OCI-LY1 (cell line): ENCODE data around the gene IFNGR1.

Experiments used
- H2AFZ ChIP-seq: fragments of 200-600 bp; sonication (generic), shearing (Covaris generic); 2 replicates; pipeline ENCODE4 v1.6.0; 2014; ENCODE audit warnings: antibody characterized with exemption, mild to moderate bottlenecking, low read length
- H3F3A ChIP-seq: fragments of 200-600 bp; sonication (generic), shearing (Covaris generic); 2 replicates; pipeline ENCODE4 v1.6.0; 2014; ENCODE audit warnings: mild to moderate bottlenecking, antibody characterized with exemption, low read length, moderate library complexity; ENCODE audit not compliant: insufficient read depth
- H3K27ac ChIP-seq: fragments of 200-600 bp; sonication (generic); 2 replicates; pipeline ENCODE4 v1.5.1; 2014; ENCODE audit warnings: low read length, mixed run types, mild to moderate bottlenecking, low read depth; ENCODE audit not compliant: poor library complexity, severe bottlenecking
- H3K27me3 ChIP-seq: fragments of 200-600 bp; sonication (generic); 2 replicates; pipeline ENCODE4 v1.6.0; 2014; ENCODE audit warnings: antibody characterized with exemption, mild to moderate bottlenecking, low read length, moderate library complexity; ENCODE audit not compliant: insufficient read depth
- H3K36me3 ChIP-seq: fragments of 200-600 bp; sonication (generic); 2 replicates; pipeline ENCODE4 v1.6.1; 2014; ENCODE audit warnings: mild to moderate bottlenecking, antibody characterized with exemption, low read length, moderate library complexity, mixed read lengths; ENCODE audit not compliant: insufficient read depth
- H3K4me1 ChIP-seq: fragments of 200-600 bp; sonication (generic); 2 replicates; pipeline ENCODE4 v1.5.1; 2014; ENCODE audit warnings: mild to moderate bottlenecking, low read length, moderate library complexity; ENCODE audit not compliant: insufficient read depth, severe bottlenecking
- H3K4me2 ChIP-seq: fragments of 200-600 bp; sonication (generic), shearing (Covaris generic); 2 replicates; pipeline ENCODE4 v1.6.1; 2014; ENCODE audit warnings: low read length
- H3K4me3 ChIP-seq: fragments of 200-600 bp; sonication (generic); 2 replicates; pipeline ENCODE4 v1.5.1; 2014; ENCODE audit warnings: low read length, low read depth, mild to moderate bottlenecking, mixed read lengths; ENCODE audit not compliant: poor library complexity, severe bottlenecking
- H3K79me2 ChIP-seq: fragments of 200-600 bp; shearing (Covaris generic); 2 replicates; pipeline ENCODE4 v1.6.1; 2016; ENCODE audit warnings: mixed run types, low read length, mixed read lengths; ENCODE audit not compliant: insufficient read depth
- H3K9ac ChIP-seq: fragments of 200-600 bp; sonication (generic), shearing (Covaris generic); 2 replicates; pipeline ENCODE4 v1.6.1; 2014; ENCODE audit warnings: mild to moderate bottlenecking, low read length, mixed read lengths
- H3K9me2 ChIP-seq: fragments of 200-600 bp; sonication (generic), shearing (Covaris generic); 2 replicates; pipeline ENCODE4 v1.6.1; 2014; ENCODE audit warnings: low read depth, mild to moderate bottlenecking, low read length, mixed read lengths
- H3K9me3 ChIP-seq: fragments of 200-600 bp; shearing (Covaris generic); 2 replicates; pipeline ENCODE4 v1.6.1; 2014; ENCODE audit warnings: low read length, mixed read lengths
- H4K20me1 ChIP-seq: fragments of 200-600 bp; sonication (generic), shearing (Covaris generic); 2 replicates; pipeline ENCODE4 v1.6.0; 2016; ENCODE audit warnings: mild to moderate bottlenecking, low read length; ENCODE audit not compliant: insufficient read depth
- CTCF ChIP-seq: fragments of 200-600 bp; sonication (generic), shearing (Covaris generic); IDR thresholded peaks from 2 replicates; pipeline ENCODE4 v1.5.1; 2017; ENCODE audit warnings: mild to moderate bottlenecking, antibody characterized with exemption, low read length, moderate library complexity, mixed read lengths
- EZH2 ChIP-seq: fragments of 200-600 bp; sonication (generic), shearing (Covaris generic); IDR thresholded peaks from 2 replicates; pipeline ENCODE4 v1.8.0; 2017; ENCODE audit warnings: borderline replicate concordance, mixed run types, mild to moderate bottlenecking, antibody characterized with exemption, low read length, moderate library complexity, mixed read lengths

IFNGR1 gene

DNA sequence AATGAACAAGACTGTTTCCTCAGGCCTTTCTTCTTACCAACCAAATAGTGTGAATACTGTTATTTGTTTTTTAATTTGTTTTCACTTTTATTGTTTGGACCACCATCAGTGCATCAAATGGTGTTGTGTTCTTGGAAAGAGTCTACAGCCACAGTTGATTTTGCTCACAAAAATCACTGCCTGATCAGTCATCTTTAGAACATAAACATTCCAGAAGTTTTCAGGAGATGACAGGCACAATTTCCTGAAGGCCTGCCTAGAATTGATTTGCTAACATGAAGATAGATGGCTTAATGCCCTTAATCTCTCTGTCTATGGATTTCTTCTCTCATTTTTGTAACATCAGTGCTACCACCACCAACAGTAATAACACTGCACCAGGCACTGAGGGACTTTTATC lies 59.3 kb downstream of the IFNGR1 start:
- H3K4me2 ChIP-seq = no peak overlapping the region
- no peaks in the 10 kb centered on the region; the same call in 1 of the 2 replicates for H3K27me3 ChIP-seq
- no peaks in the 10 kb centered on the region for H4K20me1 ChIP-seq
- H3K79me2 ChIP-seq = no peaks in the 10 kb centered on the region
- no peak overlapping the region for H3K9ac ChIP-seq
- no peak overlapping the region for H2AFZ ChIP-seq
- no peak overlapping the region for H3K4me3 ChIP-seq
- no peaks in the 10 kb centered on the region for H3K9me2 ChIP-seq
- no peak for TF ChIP-seq CTCF
- TF ChIP-seq EZH2 = no peak
- no peaks in the 10 kb centered on the region for H3K4me1 ChIP-seq
- no peaks in the 10 kb centered on the region for H3K36me3 ChIP-seq
- H3K27ac ChIP-seq = no peak overlapping the region
- H3F3A ChIP-seq = no peaks in the 10 kb centered on the region
- H3K9me3 ChIP-seq = no peaks in the 10 kb centered on the region

DNA sequence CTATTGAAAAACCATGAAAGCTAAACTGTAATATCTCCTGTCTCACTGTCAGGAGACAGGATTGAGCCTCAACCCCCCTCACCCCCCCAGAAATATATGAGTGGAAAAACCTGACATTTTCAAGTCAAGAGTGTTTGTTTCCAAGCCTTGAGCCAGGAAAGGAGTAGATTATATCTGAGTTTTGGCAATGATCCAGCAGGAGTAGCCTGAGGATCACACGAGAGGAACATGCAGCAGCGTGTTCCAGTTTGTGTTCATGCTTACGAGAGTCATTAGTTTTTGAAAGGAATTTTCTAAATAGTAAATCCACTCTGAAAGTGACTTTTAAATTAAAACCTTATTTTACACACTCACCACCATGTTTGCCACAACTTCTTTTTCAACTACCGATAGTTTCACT lies 61.6 kb downstream of the IFNGR1 start:
- Histone ChIP-seq H3K9me2 (no peaks in the 10 kb centered on the region), H3K9me3 (no peaks in the 10 kb centered on the region), H3K9ac (no peak overlapping the region), H3K4me2 (no peak overlapping the region), H3F3A (no peaks in the 10 kb centered on the region), H3K4me3 (no peak overlapping the region), H3K36me3 (no peaks in the 10 kb centered on the region), H2AFZ (no peak overlapping the region), H3K27ac (no peak overlapping the region), H3K27me3 (no peaks in the 10 kb centered on the region), H3K4me1 (no peaks in the 10 kb centered on the region), H3K79me2 (no peaks in the 10 kb centered on the region), H4K20me1 (no peaks in the 10 kb centered on the region)
- TF ChIP-seq CTCF (no peak), EZH2 (no peak)

GRCh38 chr6:137156650-137157049 lies 62.5 kb downstream of the IFNGR1 start:
- no peak overlapping the region for H3K4me2 ChIP-seq
- no peak overlapping the region for H2AFZ ChIP-seq
- TF ChIP-seq EZH2 (no peak), CTCF (no peak)

More at GRCh38 chr6:137156650-137157049, 62.5 kb downstream of the IFNGR1 start:
- Histone ChIP-seq H3K27ac (no peak overlapping the region), H3K9me3 (no peaks in the 10 kb centered on the region), H3F3A (no peaks in the 10 kb centered on the region), H3K4me1 (no peaks in the 10 kb centered on the region), H4K20me1 (no peaks in the 10 kb centered on the region), H3K27me3 (no peaks in the 10 kb centered on the region), H3K9me2 (no peaks in the 10 kb centered on the region), H3K9ac (no peak overlapping the region), H3K4me3 (no peak overlapping the region), H3K79me2 (no peaks in the 10 kb centered on the region), H3K36me3 (no peaks in the 10 kb centered on the region)
